Smooth muscle cell (in vitro differentiated cells): Measurements from ENCODE around the gene GNAS. TPM values are rescaled to one million over a fixed set of nuclear protein-coding genes. Genes with fewer than 3 reads are reported as not detected.

Source experiments
- DNase-seq: peaks from one replicate; lab custom pipeline; 2025; ENCODE audit not compliant: unreplicated experiment; lab: John Stamatoyannopoulos, UW
- H2AFZ ChIP-seq: fragments of 200-600 bp; sonication (generic); 2 replicates; pipeline ENCODE4 v1.6.0; 2016; ENCODE audit warnings: antibody characterized with exemption, low read depth, mild to moderate bottlenecking
- H3F3A ChIP-seq: fragments of 200-600 bp; sonication (generic); 2 replicates; pipeline ENCODE4 v1.6.0; 2017; ENCODE audit warnings: antibody characterized with exemption, low read depth
- H3K27ac ChIP-seq: fragments of 200-600 bp; sonication (generic); 2 replicates; pipeline ENCODE4 v1.5.1; 2016; ENCODE audit warnings: low read depth, mild to moderate bottlenecking
- H3K27me3 ChIP-seq: fragments of 200-600 bp; sonication (generic); 2 replicates; pipeline ENCODE4 v1.6.1; 2016; ENCODE audit warnings: low read depth, mild to moderate bottlenecking
- H3K36me3 ChIP-seq: fragments of 200-600 bp; sonication (generic); 2 replicates; pipeline ENCODE4 v1.5.1; 2016; ENCODE audit warnings: low read depth
- H3K4me1 ChIP-seq: fragments of 200-600 bp; sonication (generic); 2 replicates; pipeline ENCODE4 v1.5.1; 2016; ENCODE audit warnings: low read depth
- H3K4me2 ChIP-seq: fragments of 200-600 bp; sonication (generic); 2 replicates; pipeline ENCODE4 v1.6.0; 2016; ENCODE audit warnings: mild to moderate bottlenecking
- H3K4me3 ChIP-seq: fragments of 200-600 bp; sonication (generic); 2 replicates; pipeline ENCODE4 v1.5.1; 2016; ENCODE audit warnings: mild to moderate bottlenecking
- H3K79me2 ChIP-seq: fragments of 200-600 bp; sonication (generic); 2 replicates; pipeline ENCODE4 v1.6.0; 2016; ENCODE audit warnings: low read depth, mild to moderate bottlenecking
- H3K9ac ChIP-seq: fragments of 200-600 bp; sonication (generic); 2 replicates; pipeline ENCODE4 v1.6.0; 2016; ENCODE audit warnings: low read depth
- H3K9me3 ChIP-seq: fragments of 200-600 bp; sonication (generic); replicated peaks from 2 replicates; pipeline ENCODE4 v1.5.1; 2016; ENCODE audit warnings: low read depth
- H4K20me1 ChIP-seq: fragments of 200-600 bp; sonication (generic); 2 replicates; pipeline ENCODE4 v1.6.0; 2016; ENCODE audit warnings: low read depth
- CTCF ChIP-seq: fragments of 200-600 bp; sonication (generic); IDR thresholded peaks from 2 replicates; pipeline ENCODE4 v1.5.1; 2017; ENCODE audit warnings: borderline replicate concordance, mild to moderate bottlenecking, antibody characterized with exemption; ENCODE audit not compliant: insufficient read depth, poor library complexity, severe bottlenecking
- WGBS: methylation state at CpG from one replicate; pipeline ENCODE4 v1.1.7; 2016; ENCODE audit warnings: low lambda C conversion rate; 5-methylcytosine and 5-hydroxymethylcytosine counted together
- polyA plus RNA-seq: library from polyadenylated mRNA; unstranded; fragments of >200 nt; fragmentation: Nextera tagmentation; extraction: Ambion mirVana; gene quantifications from 2 replicates; pipeline ENCODE4 v1.2.1, GENCODE V29; 2016
- total RNA-seq: library from RNA; depleted of rRNA; stranded (reverse); fragments of >200 nt; gene quantifications from 2 replicates; pipeline ENCODE4 v1.2.3, GENCODE V29; 2014

The GNAS gene
- total and polyA plus RNA-seq, 2 experiments from 2014 or later, result 1,240 to 1,914 TPM

- Histone ChIP-seq H4K20me1 (no peaks in the 10 kb centered on the region), H3K79me2 (no peaks in the 10 kb centered on the region), H3K4me2 (no peak overlapping the region), H3K27me3 (no peaks in the 10 kb centered on the region), H3K27ac (no peak overlapping the region), H2AFZ (no peak overlapping the region), H3K4me3 (no peak overlapping the region), H3F3A (peaks cover 11% of the 10 kb centered on the region), H3K9ac (no peak overlapping the region), H3K36me3 (no peaks in the 10 kb centered on the region), H3K4me1 (peaks cover 27% of the 10 kb centered on the region), H3K9me3 (no peaks in the 10 kb centered on the region)
- DNase-seq, result no peak
- WGBS, result 86% methylated on average over 3 of the region's 3 CpGs
- TF ChIP-seq CTCF, result no peak
Measured at GRCh38 chr20:58884966-58885365, 32.5 kb downstream of the GNAS start.

- Histone ChIP-seq H3K36me3 (no peaks in the 10 kb centered on the region), H3K4me2 (no peak overlapping the region), H3K9ac (no peak overlapping the region), H3K79me2 (peaks cover 2% of the 10 kb centered on the region), H2AFZ (no peak overlapping the region), H3K27me3 (no peaks in the 10 kb centered on the region), H3K9me3 (no peaks in the 10 kb centered on the region), H3K4me3 (no peak overlapping the region), H4K20me1 (no peaks in the 10 kb centered on the region), H3K4me1 (peaks cover 27% of the 10 kb centered on the region), H3K27ac (no peak overlapping the region), H3F3A (peaks cover 11% of the 10 kb centered on the region)
- TF ChIP-seq CTCF, result no peak
- no peak for DNase-seq
Measured at GRCh38 chr20:58886546-58886945, 34.0 kb downstream of the GNAS start.

GRCh38 chr20:58888103-58888502 is 35.6 kb downstream of the GNAS start:
- Histone ChIP-seq H3K9me3 (no peaks in the 10 kb centered on the region), H4K20me1 (peaks cover 7% of the 10 kb centered on the region), H3K4me2 (peak overlapping the region; percentile 99), H3K4me3 (peak overlapping the region; percentile 100), H3K79me2 (peaks cover 13% of the 10 kb centered on the region), H3K4me1 (peaks cover 19% of the 10 kb centered on the region), H3K27ac (no peak overlapping the region), H3K27me3 (no peaks in the 10 kb centered on the region), H3K36me3 (no peaks in the 10 kb centered on the region), H3K9ac (peak overlapping the region; percentile 93), H2AFZ (peak overlapping the region; percentile 99), H3F3A (peaks cover 7% of the 10 kb centered on the region)
- WGBS, result 29% methylated on average over 12 of the region's 12 CpGs
- no peak for TF ChIP-seq CTCF
- DNase-seq, result no peak

GRCh38 chr20:58888521-58889333 is 36.2 kb downstream of the GNAS start:
- Histone ChIP-seq H4K20me1 (peaks cover 13% of the 10 kb centered on the region), H3K27me3 (no peaks in the 10 kb centered on the region), H3K27ac (peak overlapping the region; percentile 59), H3K36me3 (no peaks in the 10 kb centered on the region), H3K4me3 (peak overlapping the region; percentile 100), H3F3A (peaks cover 2% of the 10 kb centered on the region), H3K4me2 (peak overlapping the region; percentile 99), H3K79me2 (peaks cover 19% of the 10 kb centered on the region), H3K9ac (peak overlapping the region; percentile 93), H3K4me1 (peaks cover 19% of the 10 kb centered on the region), H3K9me3 (no peaks in the 10 kb centered on the region), H2AFZ (peak overlapping the region; percentile 99)
- peak; percentile 78 for DNase-seq
- under 1% methylated on average over 76 of the region's 101 CpGs for WGBS
- no peak for TF ChIP-seq CTCF
